ENCODE data around the gene KIAA0319L. TPM values are rescaled to one million over a fixed set of nuclear protein-coding genes. Genes with fewer than 3 reads are reported as not detected.

The KIAA0319L gene
- total and polyA plus RNA-seq, 7 donors = 8.3 to 50.4 (median 30.7) TPM

GRCh38 chr1:35533586-35533985 lies 23.6 kb downstream of the KIAA0319L start:
- intact Hi-C loops (cut with DNase I) = no loop called here
- H3K9me3 ChIP-seq = no peaks in the 10 kb centered on the region
- WGBS, 2 donors = 65 to 80% methylated on average over 1 of the region's 1 CpG
- DNase-seq = no peak
- H3K27me3 ChIP-seq = no peaks in the 10 kb centered on the region
- peaks cover 0 to 7% (median 3%) of the 10 kb centered on the region in 4 donors for H3K36me3 ChIP-seq
- H3K4me1 ChIP-seq = peaks cover 0 to 43% (median 25%) of the 10 kb centered on the region in 4 donors
- H3K4me3 ChIP-seq = no peak overlapping the region
- TF ChIP-seq, protein P1, sequence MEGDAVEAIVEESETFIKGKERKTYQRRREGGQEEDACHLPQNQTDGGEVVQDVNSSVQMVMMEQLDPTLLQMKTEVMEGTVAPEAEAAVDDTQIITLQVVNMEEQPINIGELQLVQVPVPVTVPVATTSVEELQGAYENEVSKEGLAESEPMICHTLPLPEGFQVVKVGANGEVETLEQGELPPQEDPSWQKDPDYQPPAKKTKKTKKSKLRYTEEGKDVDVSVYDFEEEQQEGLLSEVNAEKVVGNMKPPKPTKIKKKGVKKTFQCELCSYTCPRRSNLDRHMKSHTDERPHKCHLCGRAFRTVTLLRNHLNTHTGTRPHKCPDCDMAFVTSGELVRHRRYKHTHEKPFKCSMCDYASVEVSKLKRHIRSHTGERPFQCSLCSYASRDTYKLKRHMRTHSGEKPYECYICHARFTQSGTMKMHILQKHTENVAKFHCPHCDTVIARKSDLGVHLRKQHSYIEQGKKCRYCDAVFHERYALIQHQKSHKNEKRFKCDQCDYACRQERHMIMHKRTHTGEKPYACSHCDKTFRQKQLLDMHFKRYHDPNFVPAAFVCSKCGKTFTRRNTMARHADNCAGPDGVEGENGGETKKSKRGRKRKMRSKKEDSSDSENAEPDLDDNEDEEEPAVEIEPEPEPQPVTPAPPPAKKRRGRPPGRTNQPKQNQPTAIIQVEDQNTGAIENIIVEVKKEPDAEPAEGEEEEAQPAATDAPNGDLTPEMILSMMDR (IDR thresholded peaks at IDR 0.05) = no peak
- TF ChIP-seq POLR2A (IDR thresholded peaks at IDR 0.05) = no peak
- no peak for TF ChIP-seq POLR2AphosphoS5 (IDR thresholded peaks at IDR 0.05)
- TF ChIP-seq EP300 (IDR thresholded peaks at IDR 0.05) = no peak
- H3K27ac ChIP-seq = peak overlapping the region in 1 of 4 donors; percentile 67

- no peaks in the 10 kb centered on the region for H3K9me3 ChIP-seq
- intact Hi-C loops (cut with DNase I) = no loop called here
- no peak for DNase-seq
- no peak overlapping the region for H3K4me3 ChIP-seq
- peaks cover 0 to 7% (median 3%) of the 10 kb centered on the region in 4 donors for H3K36me3 ChIP-seq
- H3K27ac ChIP-seq = peak overlapping the region in 1 of 4 donors; percentile 67
- 88 to 96% methylated on average over 1 of the region's 1 CpG for WGBS, 2 donors
- no peaks in the 10 kb centered on the region for H3K27me3 ChIP-seq
- peaks cover 0 to 35% (median 17%) of the 10 kb centered on the region in 4 donors for H3K4me1 ChIP-seq
- no peak for TF ChIP-seq POLR2AphosphoS5 (IDR thresholded peaks at IDR 0.05)
- TF ChIP-seq, protein P1 (IDR thresholded peaks at IDR 0.05) = no peak
- TF ChIP-seq EP300 (IDR thresholded peaks at IDR 0.05) = no peak
- no peak for TF ChIP-seq POLR2A (IDR thresholded peaks at IDR 0.05)
Measured at GRCh38 chr1:35532497-35533223, 24.5 kb downstream of the KIAA0319L start.

- Histone ChIP-seq H3K27ac (no peak overlapping the region), H3K4me1 (peaks cover 0 to 22% (median 12%) of the 10 kb centered on the region in 4 donors), H3K36me3 (peaks cover 0 to 7% (median 3%) of the 10 kb centered on the region in 4 donors), H3K27me3 (no peaks in the 10 kb centered on the region), H3K9me3 (no peaks in the 10 kb centered on the region), H3K4me3 (no peak overlapping the region)
- intact Hi-C loops (cut with DNase I) = no loop called here
- TF ChIP-seq EP300 (IDR thresholded peaks at IDR 0.05) = no peak
- TF ChIP-seq POLR2A (IDR thresholded peaks at IDR 0.05) = no peak
- no peak for TF ChIP-seq POLR2AphosphoS5 (IDR thresholded peaks at IDR 0.05)
- TF ChIP-seq, protein P1 (IDR thresholded peaks at IDR 0.05) = no peak
- 89 to 92% methylated on average over 6 of the region's 6 CpGs for WGBS, 2 donors
- no peak for DNase-seq
Measured at GRCh38 chr1:35531368-35531767, 25.8 kb downstream of the KIAA0319L start.

- Histone ChIP-seq H3K9me3 (no peaks in the 10 kb centered on the region), H3K27me3 (no peaks in the 10 kb centered on the region), H3K4me1 (peaks cover 0 to 22% (median 12%) of the 10 kb centered on the region in 4 donors), H3K4me3 (no peak overlapping the region), H3K36me3 (peaks cover 0 to 7% (median 3%) of the 10 kb centered on the region in 4 donors), H3K27ac (no peak overlapping the region)
- no peak for TF ChIP-seq EP300 (IDR thresholded peaks at IDR 0.05)
- no peak for TF ChIP-seq POLR2A (IDR thresholded peaks at IDR 0.05)
- no peak for TF ChIP-seq POLR2AphosphoS5 (IDR thresholded peaks at IDR 0.05)
- TF ChIP-seq, protein P1 (IDR thresholded peaks at IDR 0.05) = no peak
- 96 to 100% methylated on average over 2 of the region's 2 CpGs for WGBS, 2 donors
- no peak for DNase-seq
- intact Hi-C loops (cut with DNase I) = no loop called here
Measured at GRCh38 chr1:35530946-35531345, 26.3 kb downstream of the KIAA0319L start.

Data from sigmoid colon (tissue), 7 donors.